Activated CD4-positive, alpha-beta T cell treated with anti-CD3 and anti-CD28 coated beads for 36 hours (primary cell): ENCODE data around the gene JAKMIP2. TPM values are rescaled to one million over a fixed set of nuclear protein-coding genes. Genes with fewer than 3 reads are reported as not detected.

Experiments used
- ATAC-seq: fragments of 200-7000 bp; cut with Tn5 transposase; one replicate; pipeline ENCODE4 v1.10.0; 2021; ENCODE audit warnings: mild to moderate bottlenecking, moderate library complexity
- CTCF ChIA-PET: fragments of 350-600 bp; sonication (Branson Sonifier 250); formaldehyde crosslinking; loops from one replicate; lab custom pipeline; 2021; ENCODE audit warnings: antibody characterized with exemption; lab: Charles Lee
- POLR2A ChIA-PET: fragments of 350-600 bp; sonication (Branson Sonifier 250); formaldehyde crosslinking; loops from one replicate; lab custom pipeline; 2021; ENCODE audit warnings: antibody characterized with exemption, inconsistent platforms; lab: Charles Lee
- DNase-seq: peaks from one replicate; pipeline ENCODE4 v3.0.0-alpha.2; 2020
- H3K27ac Mint-ChIP-seq: one replicate; pipeline ENCODE4 v1.8.0; 2021; ENCODE audit warnings: mixed read lengths
- H3K27me3 Mint-ChIP-seq: one replicate; pipeline ENCODE4 v1.8.0; 2021; ENCODE audit warnings: mixed read lengths
- H3K36me3 Mint-ChIP-seq: one replicate; pipeline ENCODE4 v1.8.0; 2021; ENCODE audit warnings: low read depth, mixed read lengths
- H3K4me1 Mint-ChIP-seq: one replicate; pipeline ENCODE4 v1.8.0; 2021; ENCODE audit warnings: mixed read lengths
- H3K4me3 Mint-ChIP-seq: one replicate; pipeline ENCODE4 v1.8.0; 2021; ENCODE audit warnings: mild to moderate bottlenecking, moderate library complexity, mixed read lengths
- H3K9me3 Mint-ChIP-seq: one replicate; pipeline ENCODE4 v1.8.0; 2021; ENCODE audit warnings: low read depth, mixed read lengths
- intact Hi-C, 2 experiments: fragments of 100-400 bp; cut with DNase I in 1 of 2; cut with micrococcal nuclease in 1 of 2; formaldehyde crosslinking; loops; one replicate each; pipeline versions ENCODE4 v1.14.2 to v1.15.1; 2022 to 2024; cut with DNase I, micrococcal nuclease
- total RNA-seq, 2 experiments: library from RNA; stranded (reverse); gene quantifications; one replicate each; pipeline ENCODE4 v1.2.3, GENCODE V29; 2021

JAKMIP2 gene
- total RNA-seq, 2 experiments from 2014 or later = 3.4 to 3.9 TPM

GRCh38 chr5:147690595-147690994 lies 91.9 kb downstream of the JAKMIP2 start:
- Mint-ChIP-seq H3K27me3 (no peaks in the 10 kb centered on the region), H3K4me1 (no peaks in the 10 kb centered on the region), H3K4me3 (no peak overlapping the region), H3K27ac (no peak overlapping the region), H3K9me3 (no peaks in the 10 kb centered on the region), H3K36me3 (no peaks in the 10 kb centered on the region)
- intact Hi-C loops = no loop called here
- CTCF ChIA-PET = no interaction called here
- ATAC-seq (no peak), DNase-seq (no peak)
- POLR2A ChIA-PET = no interaction called here

DNA sequence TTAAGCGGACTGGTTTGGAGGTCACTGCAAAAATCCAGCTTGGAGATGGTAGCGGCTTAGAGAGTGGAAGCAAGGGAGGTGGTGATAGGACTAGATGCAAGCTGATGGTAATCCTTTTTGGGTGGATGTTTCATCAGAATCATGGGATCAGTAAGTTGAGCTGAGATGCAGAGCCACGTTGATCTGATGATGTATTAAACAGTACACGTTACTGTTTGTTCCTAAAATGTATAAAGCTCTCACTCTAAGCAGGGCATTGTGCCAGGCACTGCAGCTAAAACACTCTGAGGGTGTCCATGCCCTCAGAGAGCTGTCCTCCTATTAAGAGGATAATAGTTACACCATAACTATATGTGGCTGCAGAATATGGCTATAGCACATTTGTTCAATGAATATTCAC lies 93.1 kb downstream of the JAKMIP2 start:
- ChIA-PET CTCF (no interaction called here), POLR2A (no interaction called here)
- intact Hi-C loops = no loop called here
- ATAC-seq (no peak), DNase-seq (no peak)
- H3K27me3 Mint-ChIP-seq = no peaks in the 10 kb centered on the region
- H3K4me3 Mint-ChIP-seq = no peak overlapping the region
- H3K27ac Mint-ChIP-seq = no peak overlapping the region
- H3K4me1 Mint-ChIP-seq = no peaks in the 10 kb centered on the region
- H3K9me3 Mint-ChIP-seq = no peaks in the 10 kb centered on the region
- H3K36me3 Mint-ChIP-seq = no peaks in the 10 kb centered on the region

DNA sequence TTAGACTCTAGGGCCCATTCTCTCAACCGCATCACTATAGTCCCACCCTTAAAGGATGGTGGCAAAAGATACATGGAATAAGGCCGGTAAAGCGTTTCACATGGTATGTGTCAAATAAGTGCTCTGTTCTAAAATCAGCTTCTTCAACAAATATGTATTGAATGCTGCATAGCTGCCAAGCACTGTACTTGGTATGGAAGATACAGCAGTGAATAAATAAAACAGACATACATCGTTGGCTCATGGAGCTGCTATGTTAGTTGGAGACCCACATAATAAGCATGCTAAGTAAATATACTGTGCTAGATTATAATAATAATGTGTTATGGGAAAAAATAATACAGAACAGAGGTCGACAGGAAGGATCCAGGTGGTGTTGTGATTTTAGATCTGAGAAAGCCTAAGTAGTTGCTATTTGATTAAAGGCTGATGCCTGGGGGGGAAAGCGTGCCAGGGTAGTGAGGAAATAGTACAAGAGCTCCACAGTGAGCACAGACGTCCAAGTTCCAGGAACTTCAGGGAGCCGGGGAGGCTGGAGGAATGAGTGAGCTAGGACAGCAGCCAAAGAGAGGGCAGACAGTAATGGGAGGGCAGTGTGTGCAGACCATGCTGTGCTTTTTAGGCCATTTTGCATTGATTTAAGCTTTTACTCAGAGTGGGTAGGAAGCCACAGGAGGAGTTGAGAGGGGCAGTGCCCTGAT lies 93.7 kb downstream of the JAKMIP2 start:
- Mint-ChIP-seq H3K27ac (no peak overlapping the region), H3K4me1 (no peaks in the 10 kb centered on the region), H3K4me3 (no peak overlapping the region), H3K27me3 (no peaks in the 10 kb centered on the region), H3K9me3 (no peaks in the 10 kb centered on the region), H3K36me3 (no peaks in the 10 kb centered on the region)
- DNase-seq (no peak), ATAC-seq (no peak)
- POLR2A ChIA-PET = no interaction called here
- CTCF ChIA-PET = no interaction called here
- intact Hi-C loops = no loop called here

DNA sequence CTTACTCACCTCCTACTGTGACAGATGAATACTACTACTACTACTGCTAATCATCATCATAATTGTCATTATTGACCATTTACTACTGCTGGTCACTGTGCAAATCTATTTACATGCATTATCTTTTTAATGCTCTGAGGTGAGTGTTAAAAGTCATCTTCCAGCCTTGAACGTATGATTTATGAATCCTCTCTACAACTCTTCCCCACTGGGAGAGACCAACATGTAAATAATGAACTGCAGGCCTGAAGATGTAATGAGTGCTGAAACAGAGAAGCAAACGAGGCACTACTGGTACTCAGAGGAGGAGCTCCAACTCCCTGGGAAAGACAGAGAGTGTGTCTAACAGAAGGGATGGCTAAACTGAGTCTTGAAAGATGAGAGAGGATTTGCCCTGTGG lies 95.4 kb downstream of the JAKMIP2 start:
- no peak overlapping the region for H3K4me3 Mint-ChIP-seq
- no peak overlapping the region for H3K27ac Mint-ChIP-seq
- DNase-seq (no peak), ATAC-seq (no peak)
- ChIA-PET CTCF (no interaction called here), POLR2A (no interaction called here)
- H3K36me3 Mint-ChIP-seq = no peaks in the 10 kb centered on the region
- intact Hi-C loops = no loop called here
- H3K9me3 Mint-ChIP-seq = no peaks in the 10 kb centered on the region
- H3K27me3 Mint-ChIP-seq = no peaks in the 10 kb centered on the region
- H3K4me1 Mint-ChIP-seq = no peaks in the 10 kb centered on the region

GRCh38 chr5:147686421-147686820 lies 96.1 kb downstream of the JAKMIP2 start:
- no peak for ATAC-seq
- no peaks in the 10 kb centered on the region for H3K27me3 Mint-ChIP-seq
- ChIA-PET CTCF (no interaction called here), POLR2A (no interaction called here)
- no peak overlapping the region for H3K4me3 Mint-ChIP-seq
- intact Hi-C loops = no loop called here
- DNase-seq = no peak
- no peaks in the 10 kb centered on the region for H3K36me3 Mint-ChIP-seq
- H3K27ac Mint-ChIP-seq = no peak overlapping the region
- no peaks in the 10 kb centered on the region for H3K9me3 Mint-ChIP-seq
- H3K4me1 Mint-ChIP-seq = no peaks in the 10 kb centered on the region

- CTCF ChIA-PET = interaction anchor here (0.6 kb wide), 1 partner anchor 22 kb away, joined by 4 read pairs; no protein-coding TSS in a partner anchor
- ATAC-seq (no peak), DNase-seq (no peak)
- Mint-ChIP-seq H3K36me3 (no peaks in the 10 kb centered on the region), H3K4me3 (no peak overlapping the region), H3K9me3 (no peaks in the 10 kb centered on the region), H3K27ac (no peak overlapping the region), H3K27me3 (no peaks in the 10 kb centered on the region), H3K4me1 (no peaks in the 10 kb centered on the region)
- intact Hi-C loops = no loop called here
- POLR2A ChIA-PET = no interaction called here
These were observed 96.5 kb downstream of the JAKMIP2 start for GRCh38 chr5:147685993-147686392.

DNA sequence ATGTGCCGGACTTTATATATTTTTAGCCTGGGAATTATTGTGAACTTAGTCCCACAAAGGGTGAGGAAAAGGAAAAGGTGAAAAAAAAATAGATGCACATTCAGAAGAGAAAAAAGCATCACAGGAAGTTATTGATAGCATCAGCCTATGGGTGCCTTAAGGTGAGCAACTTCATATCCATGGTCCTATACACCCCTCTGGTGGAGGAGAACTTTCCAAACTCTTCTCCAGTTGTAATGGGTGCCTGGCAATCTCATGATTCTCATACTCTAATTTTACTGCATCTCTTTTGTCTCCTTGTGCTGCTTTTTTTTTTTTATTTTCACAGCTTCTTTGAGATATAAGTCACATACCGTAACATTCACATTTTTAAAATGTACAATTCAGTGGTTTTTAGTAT lies 107.4 kb downstream of the JAKMIP2 start:
- H3K36me3 Mint-ChIP-seq = no peaks in the 10 kb centered on the region
- H3K27ac Mint-ChIP-seq = no peak overlapping the region
- H3K4me1 Mint-ChIP-seq = no peaks in the 10 kb centered on the region
- H3K27me3 Mint-ChIP-seq = no peaks in the 10 kb centered on the region
- CTCF ChIA-PET = no interaction called here
- DNase-seq = no peak
- no peak for ATAC-seq
- intact Hi-C loops = no loop called here
- POLR2A ChIA-PET = no interaction called here
- H3K4me3 Mint-ChIP-seq = no peak overlapping the region
- H3K9me3 Mint-ChIP-seq = no peaks in the 10 kb centered on the region

DNA sequence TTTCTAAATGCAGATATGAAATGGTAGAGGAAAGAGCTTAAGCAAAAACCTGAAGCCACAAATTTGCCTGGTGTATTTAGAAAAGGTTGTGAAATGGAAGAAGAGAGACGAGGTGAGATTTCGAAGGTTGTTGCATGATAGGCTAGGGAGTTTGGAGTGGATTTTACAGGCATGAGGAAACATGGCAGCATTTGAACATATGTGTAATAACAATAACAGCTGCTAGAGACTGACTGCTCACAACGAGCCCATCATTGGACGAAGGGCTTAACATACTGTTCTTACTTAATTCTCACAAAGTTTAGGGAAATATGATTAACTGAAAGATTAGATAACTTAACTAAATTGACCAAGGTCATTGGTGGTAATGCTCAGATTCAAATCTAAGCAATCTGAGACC lies 108.1 kb downstream of the JAKMIP2 start:
- ATAC-seq = no peak
- no peaks in the 10 kb centered on the region for H3K9me3 Mint-ChIP-seq
- POLR2A ChIA-PET = no interaction called here
- no peaks in the 10 kb centered on the region for H3K36me3 Mint-ChIP-seq
- CTCF ChIA-PET = no interaction called here
- intact Hi-C loops = no loop called here
- no peaks in the 10 kb centered on the region for H3K27me3 Mint-ChIP-seq
- H3K27ac Mint-ChIP-seq = no peak overlapping the region
- no peak for DNase-seq
- no peak overlapping the region for H3K4me3 Mint-ChIP-seq
- H3K4me1 Mint-ChIP-seq = no peaks in the 10 kb centered on the region

DNA sequence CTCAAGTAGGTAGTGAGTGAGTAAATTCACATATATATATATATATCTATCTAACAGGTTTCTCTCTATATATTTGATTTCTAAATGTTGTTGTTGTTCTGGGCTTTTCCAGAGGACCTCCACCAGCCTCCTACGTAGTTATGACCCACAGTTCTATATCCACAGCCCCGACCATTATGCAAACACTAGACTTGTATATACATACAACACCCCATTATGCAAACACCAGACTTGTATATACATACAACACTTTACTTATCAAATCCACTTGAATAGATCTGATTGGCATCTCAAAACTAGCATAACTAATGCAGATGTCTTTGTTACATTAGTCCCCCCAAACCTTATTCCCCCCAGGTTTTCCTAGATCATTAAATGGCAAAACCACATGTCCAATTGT lies 108.7 kb downstream of the JAKMIP2 start:
- no peaks in the 10 kb centered on the region for H3K9me3 Mint-ChIP-seq
- no peak overlapping the region for H3K27ac Mint-ChIP-seq
- H3K4me3 Mint-ChIP-seq = no peak overlapping the region
- H3K4me1 Mint-ChIP-seq = no peaks in the 10 kb centered on the region
- intact Hi-C loops = no loop called here
- CTCF ChIA-PET = no interaction called here
- DNase-seq (no peak), ATAC-seq (no peak)
- no peaks in the 10 kb centered on the region for H3K36me3 Mint-ChIP-seq
- H3K27me3 Mint-ChIP-seq = no peaks in the 10 kb centered on the region
- POLR2A ChIA-PET = no interaction called here

DNA sequence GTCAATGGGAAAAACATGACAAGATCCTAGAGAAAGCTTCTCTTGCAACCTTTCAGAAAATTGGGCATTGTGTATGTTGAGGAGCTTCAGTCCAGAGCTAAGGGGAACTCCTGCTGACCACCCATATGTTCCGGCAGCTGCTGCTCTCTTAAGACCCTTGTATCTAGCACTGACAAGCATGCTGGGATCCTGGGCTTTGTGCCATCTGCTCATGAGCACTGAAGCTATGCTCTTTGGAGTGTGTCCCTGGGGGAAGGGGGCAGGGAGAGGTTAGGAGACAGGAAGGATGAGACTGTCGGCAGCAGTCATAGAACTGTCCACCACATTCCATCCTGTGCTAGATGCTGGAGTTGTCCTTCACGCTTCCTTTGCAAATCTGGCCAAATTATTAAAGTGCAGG lies 109.3 kb downstream of the JAKMIP2 start:
- H3K36me3 Mint-ChIP-seq = no peaks in the 10 kb centered on the region
- no peaks in the 10 kb centered on the region for H3K9me3 Mint-ChIP-seq
- intact Hi-C loops = no loop called here
- no peaks in the 10 kb centered on the region for H3K4me1 Mint-ChIP-seq
- no peak for ATAC-seq
- H3K27me3 Mint-ChIP-seq = no peaks in the 10 kb centered on the region
- no peak for DNase-seq
- POLR2A ChIA-PET = no interaction called here
- CTCF ChIA-PET = no interaction called here
- H3K27ac Mint-ChIP-seq = no peak overlapping the region
- no peak overlapping the region for H3K4me3 Mint-ChIP-seq

DNA sequence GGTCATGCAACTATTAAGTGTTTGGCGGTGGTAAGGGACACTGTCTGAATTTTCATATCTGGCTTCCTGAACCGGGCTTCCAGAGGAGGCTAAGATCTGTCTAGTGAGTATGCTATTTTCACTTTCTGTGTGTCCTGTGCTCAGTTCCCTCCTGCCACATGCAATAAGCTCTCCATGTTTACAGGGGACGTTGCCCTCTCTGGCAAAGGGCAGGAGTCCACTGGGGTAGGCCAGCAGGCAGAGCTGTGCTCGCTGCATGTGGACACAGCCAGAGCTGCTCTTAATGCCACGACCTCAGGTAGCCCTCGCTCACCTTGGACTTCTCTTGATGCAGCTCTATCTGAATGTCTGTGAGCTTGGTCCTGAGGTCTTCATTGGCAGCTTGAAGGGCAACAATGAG lies 111.2 kb downstream of the JAKMIP2 start:
- no peaks in the 10 kb centered on the region for H3K4me1 Mint-ChIP-seq
- intact Hi-C loops = no loop called here
- H3K27ac Mint-ChIP-seq = no peak overlapping the region
- H3K4me3 Mint-ChIP-seq = no peak overlapping the region
- ChIA-PET CTCF (no interaction called here), POLR2A (no interaction called here)
- no peaks in the 10 kb centered on the region for H3K36me3 Mint-ChIP-seq
- no peak for ATAC-seq
- no peaks in the 10 kb centered on the region for H3K9me3 Mint-ChIP-seq
- DNase-seq = no peak
- no peaks in the 10 kb centered on the region for H3K27me3 Mint-ChIP-seq

- Mint-ChIP-seq H3K9me3 (no peaks in the 10 kb centered on the region), H3K4me3 (no peak overlapping the region), H3K36me3 (no peaks in the 10 kb centered on the region), H3K4me1 (no peaks in the 10 kb centered on the region), H3K27me3 (no peaks in the 10 kb centered on the region), H3K27ac (no peak overlapping the region)
- POLR2A ChIA-PET = no interaction called here
- CTCF ChIA-PET = interaction anchor here (1.0 kb wide), 1 partner anchor 9 kb away, joined by 3 read pairs; no protein-coding TSS in a partner anchor
- ATAC-seq (no peak), DNase-seq (no peak)
- intact Hi-C loops = no loop called here
These were observed 111.7 kb downstream of the JAKMIP2 start for GRCh38 chr5:147670815-147671214.
